ENCODE measurements around the gene NOL4L. TPM values are rescaled to one million over a fixed set of nuclear protein-coding genes. Genes with fewer than 3 reads are reported as not detected.

Gene NOL4L
- total and polyA plus RNA-seq, 5 experiments from 2014 or later, result 10.0 to 66.1 (median 21.5) TPM

DNA sequence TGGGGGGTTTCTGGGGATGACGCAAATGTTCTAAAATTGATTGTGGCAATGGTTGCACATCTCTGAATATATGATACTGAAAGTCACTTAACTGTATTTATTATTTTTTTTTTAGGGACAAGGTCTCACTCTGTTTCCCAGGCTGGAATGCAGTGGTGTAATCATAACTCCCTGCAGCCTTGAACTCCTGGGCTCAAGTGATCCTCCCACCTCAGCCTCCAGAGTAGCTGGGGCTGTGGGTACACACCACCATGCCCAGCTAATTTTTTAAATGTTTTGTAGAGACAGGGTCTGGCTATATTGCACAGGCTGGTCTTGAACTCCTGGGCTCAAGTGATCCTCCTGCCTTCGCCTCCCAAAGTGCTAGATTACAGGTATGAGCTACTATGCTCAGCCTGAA, 33.4 kb downstream of the NOL4L start:
- no peaks in the 10 kb centered on the region for H3K27me3 Mint-ChIP-seq
- peaks cover 0 to 24% (median 3%) of the 10 kb centered on the region in 3 donors for H3K36me3 Mint-ChIP-seq
- ATAC-seq (no peak), DNase-seq (no peak)
- H3K9me3 Mint-ChIP-seq, result no peaks in the 10 kb centered on the region
- no peak overlapping the region for H3K4me3 Mint-ChIP-seq
- peak overlapping the region in 5 of 10 donors; percentile 15 to 89 (median 47) for H3K27ac Mint-ChIP-seq
- POLR2A ChIA-PET, result interaction anchor here (1.5 to 1.8 kb wide), 2 partner anchors 8 kb away, joined by 3 to 6 read pairs; no protein-coding TSS in a partner anchor
- peaks cover 50 to 79% (median 74%) of the 10 kb centered on the region in 4 donors for H3K4me1 Mint-ChIP-seq

DNA sequence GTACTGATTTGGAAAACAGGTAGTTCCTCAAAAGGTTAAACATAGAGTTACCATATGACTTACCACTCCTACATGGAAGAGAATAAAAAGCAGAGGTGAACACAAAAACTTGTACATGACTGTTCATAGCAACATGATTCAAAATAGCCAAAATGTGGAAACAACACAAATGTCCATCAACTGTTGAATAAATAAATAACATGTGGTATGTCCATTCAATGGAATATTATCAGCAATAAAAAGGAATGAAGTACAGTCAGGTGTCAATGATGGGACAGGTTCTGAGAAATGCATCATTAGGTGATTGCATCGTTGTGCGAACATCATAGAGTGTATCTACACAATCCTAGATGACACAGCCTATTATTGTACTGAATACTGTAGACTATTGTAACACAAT, 35.3 kb downstream of the NOL4L start:
- Mint-ChIP-seq H3K4me3 (no peak overlapping the region), H3K36me3 (peaks cover 0 to 19% (median 3%) of the 10 kb centered on the region in 3 donors), H3K9me3 (no peaks in the 10 kb centered on the region), H3K27me3 (no peaks in the 10 kb centered on the region), H3K4me1 (peaks cover 36 to 78% (median 72%) of the 10 kb centered on the region in 4 donors), H3K27ac (peak overlapping the region in 1 of 10 donors; percentile 6)
- POLR2A ChIA-PET, result interaction anchor here (0.7 kb wide), 1 partner anchor 10 kb away, joined by 4 read pairs; no protein-coding TSS in a partner anchor
- no peak for DNase-seq
- ATAC-seq, result no peak

DNA sequence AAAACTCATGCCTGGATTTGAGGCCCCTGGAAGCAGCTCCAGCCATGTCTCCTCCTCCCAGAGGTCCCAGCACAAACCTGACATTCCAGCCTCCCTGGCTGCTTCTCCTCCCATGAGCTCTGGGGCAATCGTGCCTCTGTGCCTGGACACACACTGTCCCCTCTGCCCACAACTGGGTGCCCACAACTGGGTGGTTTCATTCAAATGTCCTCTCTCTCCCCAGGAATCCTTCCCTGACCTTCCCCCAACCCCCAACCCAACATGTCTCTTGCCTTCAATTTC, 37.4 kb downstream of the NOL4L start:
- Mint-ChIP-seq H3K9me3 (no peaks in the 10 kb centered on the region), H3K36me3 (peaks cover 0 to 19% (median 3%) of the 10 kb centered on the region in 3 donors), H3K4me3 (peak overlapping the region in 3 of 10 donors; percentile 26 to 48 (median 44)), H3K27ac (peak overlapping the region; percentile 29 to 99 (median 80)), H3K27me3 (no peaks in the 10 kb centered on the region), H3K4me1 (peaks cover 36 to 81% (median 72%) of the 10 kb centered on the region in 4 donors)
- DNase-seq (no peak), ATAC-seq (no peak)
- POLR2A ChIA-PET, result interaction anchor here (1.0 to 29.2 kb wide), 5 partner anchors 8 to 30 kb away, joined by 3 to 883 read pairs (median 6); no protein-coding TSS in a partner anchor

DNA sequence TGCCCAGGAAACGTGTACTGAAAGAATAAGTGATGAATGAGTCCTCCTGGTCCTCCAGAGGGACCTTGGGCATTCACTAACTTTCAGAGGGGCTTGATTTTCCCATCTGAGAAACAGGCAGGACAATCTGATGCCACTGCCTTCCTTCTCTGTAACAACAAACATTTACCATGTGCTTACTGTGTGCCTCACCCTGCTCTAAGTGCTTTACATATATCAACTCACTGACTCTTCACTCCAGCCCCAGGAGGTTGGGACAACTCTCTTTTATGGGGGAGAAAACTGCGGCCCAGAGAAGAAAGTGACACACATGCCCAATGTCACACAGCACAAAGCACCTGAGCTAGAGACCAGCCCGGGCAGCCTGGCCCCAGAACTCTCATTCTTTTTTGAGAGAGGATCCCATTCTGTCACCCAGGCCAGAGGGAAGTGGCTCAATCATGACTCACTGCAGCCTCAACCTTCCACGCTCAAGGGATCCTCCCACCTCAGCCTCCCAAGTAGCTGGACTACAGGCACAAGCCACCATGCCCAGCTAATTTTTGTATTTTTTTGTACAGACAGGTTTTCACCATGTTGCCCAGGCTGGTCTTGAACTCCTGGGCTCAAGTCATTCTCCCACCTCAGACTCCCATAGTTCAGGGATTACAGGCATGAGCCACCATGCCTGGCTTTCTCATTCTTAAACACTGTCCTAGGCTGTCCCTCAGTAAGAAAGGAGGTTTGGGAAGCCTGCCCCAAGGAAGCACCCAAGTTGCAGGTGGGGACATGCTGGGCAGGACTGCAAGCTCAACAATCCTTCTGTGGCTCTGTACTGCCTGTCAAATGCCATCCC, 38.0 kb downstream of the NOL4L start:
- ATAC-seq, result no peak

DNA sequence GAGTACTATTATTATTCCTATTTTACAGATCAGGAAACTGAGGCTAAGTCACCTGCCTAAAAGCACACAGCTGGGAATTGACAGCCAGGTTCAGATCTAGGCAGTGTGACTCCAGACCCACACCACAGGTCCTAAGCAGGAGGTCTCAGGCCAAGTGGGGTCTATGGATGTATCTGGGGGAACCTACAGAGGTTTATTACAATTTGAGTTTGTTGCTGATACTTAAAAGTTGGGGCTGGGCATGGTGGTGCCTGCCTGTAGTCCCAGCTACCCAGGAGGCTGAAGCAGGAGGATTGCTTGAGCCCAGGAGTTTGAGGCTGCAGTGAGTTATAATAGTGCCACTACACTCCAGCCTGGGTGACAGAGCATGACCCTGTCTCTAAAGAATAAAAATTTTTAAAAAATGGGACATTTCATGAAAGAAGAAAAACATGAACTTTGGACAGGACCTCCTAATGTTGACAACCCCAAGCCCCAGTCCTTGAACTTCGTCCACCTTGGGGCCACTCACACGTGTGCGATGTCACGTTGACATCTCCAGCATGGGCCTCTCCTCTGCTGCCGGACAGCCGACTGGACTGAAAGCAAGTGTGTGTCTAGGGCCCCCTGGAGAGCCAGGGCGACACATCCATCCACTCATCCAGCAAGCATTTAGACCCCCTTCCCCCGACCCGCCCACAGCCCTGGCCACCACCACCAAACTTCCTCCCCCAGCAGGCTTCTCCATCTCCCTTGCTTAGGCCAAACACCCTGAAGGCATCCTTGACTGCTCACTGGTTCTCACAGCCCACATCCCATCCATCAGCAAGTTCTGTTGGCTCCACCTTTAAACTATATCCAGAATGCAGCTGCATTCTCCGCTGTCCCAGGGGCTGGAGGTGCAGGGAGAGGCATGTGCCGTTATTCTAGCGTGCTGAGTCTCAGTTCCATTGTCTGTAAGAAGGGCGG, 40.0 kb downstream of the NOL4L start:
- peak overlapping the region; percentile 90 to 99 (median 93) for H3K27ac Mint-ChIP-seq
- POLR2A ChIA-PET, result interaction anchor here (1.1 to 29.2 kb wide), 3 partner anchors 10 to 27 kb away, joined by 3 to 883 read pairs (median 12); no protein-coding TSS in a partner anchor
- no peak for DNase-seq
- peaks cover 0 to 16% (median 3%) of the 10 kb centered on the region in 3 donors for H3K36me3 Mint-ChIP-seq
- H3K9me3 Mint-ChIP-seq, result no peaks in the 10 kb centered on the region
- ATAC-seq, result no peak
- peaks cover 48 to 92% (median 88%) of the 10 kb centered on the region in 4 donors for H3K4me1 Mint-ChIP-seq
- H3K27me3 Mint-ChIP-seq, result no peaks in the 10 kb centered on the region
- H3K4me3 Mint-ChIP-seq, result peak overlapping the region in 4 of 10 donors; percentile 3 to 45 (median 30)

More for the DNA sequence above, 38.0 kb downstream of the NOL4L start:
- Mint-ChIP-seq H3K27me3 (no peaks in the 10 kb centered on the region), H3K9me3 (no peaks in the 10 kb centered on the region), H3K36me3 (peaks cover 0 to 19% (median 3%) of the 10 kb centered on the region in 3 donors), H3K27ac (peak overlapping the region; percentile 29 to 99 (median 82)), H3K4me3 (peak overlapping the region in 2 of 10 donors; percentile 24 to 54), H3K4me1 (peaks cover 41 to 82% (median 76%) of the 10 kb centered on the region in 4 donors)
- no peak for DNase-seq
- POLR2A ChIA-PET, result interaction anchor here (1.0 to 29.2 kb wide), 5 partner anchors 9 to 29 kb away, joined by 3 to 883 read pairs (median 6); no protein-coding TSS in a partner anchor

DNA sequence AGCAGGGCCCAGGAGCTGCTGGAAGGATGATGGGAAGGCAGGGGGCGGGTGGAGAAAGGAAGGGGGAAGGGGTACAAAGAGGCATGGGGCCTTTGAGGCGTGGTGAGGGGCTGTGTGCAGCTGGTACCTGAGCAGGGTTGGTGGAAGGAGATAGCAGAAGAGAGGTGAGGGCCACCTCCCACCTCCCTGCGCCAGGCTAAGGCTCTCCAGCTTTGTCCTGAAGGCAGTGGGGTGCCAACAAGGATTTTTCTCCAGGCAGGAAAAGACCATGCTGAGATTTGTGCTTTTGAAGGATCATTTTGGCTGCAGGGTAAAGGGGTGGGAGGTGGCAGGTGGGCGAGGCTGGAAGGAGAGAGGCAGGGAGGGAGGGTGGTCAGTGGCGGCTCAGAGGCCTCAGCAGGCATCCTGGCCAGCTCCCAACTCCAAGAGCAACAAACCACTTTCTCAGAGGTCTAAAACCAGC, 40.8 kb downstream of the NOL4L start:
- POLR2A ChIA-PET, result interaction anchor here (0.6 to 29.2 kb wide), 3 partner anchors 8 to 331 kb away, joined by 5 to 883 read pairs (median 6); no protein-coding TSS in a partner anchor
- ATAC-seq, result no peak
- Mint-ChIP-seq H3K9me3 (no peaks in the 10 kb centered on the region), H3K4me3 (peak overlapping the region in 5 of 10 donors; percentile 26 to 64 (median 47)), H3K27ac (peak overlapping the region; percentile 90 to 99 (median 97)), H3K36me3 (peaks cover 0 to 19% (median 3%) of the 10 kb centered on the region in 3 donors), H3K4me1 (peaks cover 56 to 96% (median 94%) of the 10 kb centered on the region in 4 donors), H3K27me3 (no peaks in the 10 kb centered on the region)
- no peak for DNase-seq

DNA sequence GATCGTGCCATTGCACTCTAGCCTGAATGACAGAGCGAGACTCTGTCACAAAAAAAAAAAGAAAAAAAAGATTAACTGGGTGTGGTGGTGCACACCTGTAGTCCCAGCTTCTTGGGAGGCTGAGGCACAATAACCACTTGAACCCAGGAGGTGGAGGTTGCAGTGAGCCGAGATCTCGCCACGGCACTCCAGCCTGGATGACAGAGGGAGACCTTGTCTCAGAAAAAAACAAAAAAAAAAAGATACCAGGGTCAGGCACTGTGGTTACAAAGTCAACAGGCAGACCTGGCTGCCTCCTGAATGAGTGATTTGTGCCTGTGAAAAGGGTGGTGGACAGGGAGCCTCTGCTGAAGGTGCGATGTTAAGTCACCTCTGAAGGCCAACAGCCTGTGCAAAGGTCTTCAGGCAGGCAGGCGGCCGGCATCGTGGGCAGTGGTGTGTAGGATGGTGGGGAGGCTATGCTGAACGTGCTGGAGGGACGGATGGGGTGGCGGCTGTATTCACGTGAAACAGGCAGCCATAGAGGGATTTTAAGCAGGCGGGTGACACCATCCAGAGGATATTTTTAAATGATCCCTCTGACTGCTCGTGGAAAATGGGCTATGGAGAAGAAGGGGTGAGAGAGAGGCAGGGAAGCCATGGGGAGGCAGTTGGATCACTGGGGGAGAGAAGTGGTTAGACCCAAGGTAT, 41.4 kb downstream of the NOL4L start:
- Mint-ChIP-seq H3K9me3 (no peaks in the 10 kb centered on the region), H3K27ac (peak overlapping the region; percentile 87 to 99 (median 97)), H3K4me1 (peaks cover 56 to 97% (median 95%) of the 10 kb centered on the region in 4 donors), H3K36me3 (peaks cover 0 to 16% (median 1%) of the 10 kb centered on the region in 3 donors), H3K27me3 (no peaks in the 10 kb centered on the region), H3K4me3 (peak overlapping the region in 5 of 10 donors; percentile 26 to 64 (median 47))
- DNase-seq (no peak), ATAC-seq (no peak)
- POLR2A ChIA-PET, result interaction anchor here (0.5 to 29.2 kb wide), 7 partner anchors 9 to 331 kb away, joined by 3 to 883 read pairs (median 6); no protein-coding TSS in a partner anchor

DNA sequence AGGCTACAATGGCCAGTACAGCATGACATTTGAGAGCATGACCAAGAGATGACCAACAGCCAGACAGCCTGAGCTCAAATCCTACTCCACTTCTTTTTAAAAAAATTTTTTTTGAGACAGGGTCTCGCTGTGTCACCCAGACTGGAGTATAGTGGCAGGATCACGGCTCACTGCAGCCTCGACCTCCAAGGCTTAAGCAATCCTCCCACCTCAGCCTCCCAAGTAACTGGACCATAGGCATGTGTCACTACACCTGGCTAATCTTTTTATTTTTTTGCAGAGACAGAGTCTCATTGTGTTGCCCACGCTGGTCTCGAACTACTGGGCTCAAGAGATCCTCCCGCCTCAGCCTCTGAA, 42.9 kb downstream of the NOL4L start:
- POLR2A ChIA-PET, result interaction anchor here (1.1 to 29.2 kb wide), 4 partner anchors 11 to 38 kb away, joined by 3 to 883 read pairs (median 95); no protein-coding TSS in a partner anchor
- Mint-ChIP-seq H3K27ac (peak overlapping the region; percentile 87 to 100 (median 98)), H3K9me3 (no peaks in the 10 kb centered on the region), H3K27me3 (no peaks in the 10 kb centered on the region), H3K36me3 (peaks cover 0 to 8% (median 0%) of the 10 kb centered on the region in 3 donors), H3K4me3 (peak overlapping the region in 6 of 10 donors; percentile 14 to 57 (median 52)), H3K4me1 (peaks cover 47 to 93% (median 91%) of the 10 kb centered on the region in 4 donors)
- DNase-seq, result no peak
- no peak for ATAC-seq

DNA sequence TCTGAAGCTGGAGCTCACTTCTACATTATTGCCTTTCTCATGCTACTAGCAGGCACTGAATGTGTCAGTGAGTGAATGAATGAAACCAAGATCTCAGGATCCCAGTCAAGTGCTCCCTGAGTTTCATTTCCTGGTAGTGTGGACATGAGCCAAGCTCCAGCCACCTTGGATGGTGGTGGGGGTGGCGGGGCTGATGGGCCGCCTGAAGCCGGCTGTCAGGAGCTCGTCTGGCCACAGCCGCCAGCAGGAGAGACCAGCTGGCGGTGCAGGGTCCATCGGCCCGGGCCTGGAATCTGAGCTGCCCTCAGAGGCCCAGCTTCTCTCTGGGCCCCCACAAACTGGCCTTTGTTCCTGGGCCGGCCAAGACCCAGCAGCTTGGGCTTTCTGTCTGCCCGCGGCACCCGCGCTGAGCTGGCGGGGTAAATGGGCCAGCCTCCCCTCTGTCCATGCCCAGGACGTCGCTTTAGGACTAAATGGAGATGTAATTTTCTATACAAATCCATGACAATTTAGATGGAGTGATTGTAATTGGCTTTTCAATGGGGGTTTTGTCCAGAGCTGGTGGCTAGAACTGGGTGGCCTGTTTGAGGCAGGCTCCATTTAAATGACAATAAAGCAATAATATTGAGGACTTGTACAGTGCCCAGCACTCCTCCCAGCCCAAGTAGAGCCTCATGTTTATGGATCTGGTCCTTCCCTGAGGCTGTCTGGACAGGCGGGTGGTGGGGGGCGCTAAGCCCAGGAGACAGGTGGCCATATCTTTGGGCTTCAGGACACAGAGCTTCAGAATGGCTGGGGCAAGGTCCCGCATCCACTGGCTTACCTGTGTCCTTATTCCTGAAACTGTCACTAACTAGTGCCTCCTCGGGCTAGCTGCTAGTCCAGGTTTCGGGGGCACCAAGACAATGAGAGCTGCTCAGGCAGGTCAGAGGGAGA, 43.5 kb downstream of the NOL4L start:
- H3K4me1 Mint-ChIP-seq, result peaks cover 47 to 90% (median 89%) of the 10 kb centered on the region in 4 donors
- peak overlapping the region in 6 of 10 donors; percentile 13 to 99 (median 89) for H3K4me3 Mint-ChIP-seq
- H3K27ac Mint-ChIP-seq, result peak overlapping the region; percentile 97 to 100 (median 99)
- DNase-seq (no peak), ATAC-seq (no peak)
- H3K9me3 Mint-ChIP-seq, result no peaks in the 10 kb centered on the region
- POLR2A ChIA-PET, result interaction anchor here (0.6 to 29.2 kb wide), 8 partner anchors 10 to 113 kb away, joined by 3 to 883 read pairs (median 12); no protein-coding TSS in a partner anchor
- H3K27me3 Mint-ChIP-seq, result no peaks in the 10 kb centered on the region
- H3K36me3 Mint-ChIP-seq, result peaks cover 0 to 7% (median 0%) of the 10 kb centered on the region in 3 donors

DNA sequence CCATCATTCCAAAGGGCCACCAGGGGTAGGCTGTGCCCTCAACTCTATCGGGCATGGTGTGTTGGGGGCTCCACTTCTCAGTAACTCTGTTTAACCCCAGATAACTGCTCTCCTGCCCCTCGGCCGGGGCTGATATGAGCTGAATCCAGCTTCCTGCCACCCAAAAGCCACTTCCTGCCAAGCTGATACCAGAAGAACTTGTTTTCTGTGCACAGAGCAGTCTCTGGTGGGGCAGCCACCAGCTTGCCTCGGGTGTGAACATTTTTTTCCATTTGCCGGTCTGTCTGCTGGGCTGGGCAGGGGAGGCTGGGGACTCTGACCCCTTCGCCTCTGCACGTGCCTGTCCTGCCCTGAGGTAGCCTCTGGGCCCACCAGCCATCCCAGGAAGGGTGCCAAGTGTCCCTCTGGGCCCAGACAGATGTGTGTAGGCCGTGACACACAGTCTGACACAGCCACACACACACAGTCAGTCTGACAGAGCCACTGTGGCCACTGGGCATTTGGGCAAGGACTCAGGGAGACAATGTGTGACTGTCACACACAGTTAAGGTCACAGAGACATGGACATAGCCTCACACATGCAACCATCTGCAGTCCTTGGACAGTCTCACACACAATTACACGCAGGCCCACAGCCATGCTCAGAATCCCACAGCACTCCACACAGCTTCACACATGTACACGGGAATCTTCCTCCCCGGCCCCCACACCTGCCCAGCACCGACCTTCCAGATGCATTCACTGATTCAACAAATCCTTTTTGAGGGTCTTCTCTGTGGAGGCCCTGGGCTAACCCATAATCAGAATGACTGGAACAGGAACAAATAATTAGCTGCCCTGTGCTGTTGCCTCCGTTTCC, 45.1 kb downstream of the NOL4L start:
- Mint-ChIP-seq H3K27ac (peak overlapping the region; percentile 97 to 100 (median 99)), H3K36me3 (peaks cover 0 to 3% (median 0%) of the 10 kb centered on the region in 3 donors), H3K9me3 (no peaks in the 10 kb centered on the region), H3K4me3 (peak overlapping the region; percentile 80 to 99 (median 86)), H3K27me3 (no peaks in the 10 kb centered on the region), H3K4me1 (peaks cover 51 to 90% (median 85%) of the 10 kb centered on the region in 4 donors)
- DNase-seq, result peak; percentile 38 to 83 (median 66)
- ATAC-seq, result peak; percentile 39 to 46
- POLR2A ChIA-PET, result interaction anchor here (0.6 to 29.2 kb wide), 16 partner anchors 9 to 182 kb away, joined by 3 to 883 read pairs (median 6); partner anchors contain the start of gene NOL4L

All from naive thymus-derived CD8-positive, alpha-beta T cell (primary cell).